Measurements from ENCODE around the gene NIT2.
A peak's percentile ranks its signal among the peaks of the same experiment; 100 is the strongest.

The NIT2 gene

GRCh38 chr3:100334488-100335351 lies at the start of gene NIT2:
Gene NIT2, plus strand, starts transcription at chr3:100334757. Its CDS starts 35 bp downstream, at chr3:100334792.
- peak; percentile 35 for DNase-seq (ENCODE audit: extremely low read depth, low read depth)
- peak within 1 kb of the TSS; percentile 66 for H3K4me3 ChIP-seq (replicated peaks; ENCODE audit: low read depth, low read length)
- TF ChIP-seq CTCF (IDR thresholded peaks at IDR 0.05; ENCODE audit: low read depth, low read length, missing control alignments) = no peak

DNA sequence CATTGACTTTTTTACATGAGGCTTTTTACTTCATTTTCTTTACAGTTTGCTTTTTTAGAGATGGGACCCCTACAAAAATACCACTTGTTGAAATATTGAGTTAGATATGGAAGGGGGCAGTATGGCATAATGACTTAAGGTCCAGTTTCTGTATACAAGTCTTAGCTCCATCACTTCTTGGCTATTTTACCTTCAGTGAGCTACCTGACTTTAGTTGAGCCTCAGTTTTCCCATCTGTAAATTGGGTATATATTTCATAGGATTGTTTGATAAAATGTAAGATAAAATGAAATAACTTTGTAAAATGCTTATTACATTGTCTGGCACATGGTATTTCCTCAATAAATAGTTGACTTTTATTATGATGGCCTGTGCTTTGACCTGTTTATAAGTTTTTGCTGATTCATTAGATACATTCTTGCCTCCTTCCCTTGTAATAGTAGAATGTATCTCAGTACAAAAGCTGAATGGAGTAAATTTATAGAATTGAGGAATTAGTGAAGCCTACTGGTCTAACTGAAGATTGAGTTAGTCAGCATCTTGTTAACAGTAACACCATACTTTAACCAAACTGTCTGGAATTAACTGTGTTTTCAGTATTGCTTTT lies 46.2 kb upstream of the NIT2 start:
- TF ChIP-seq CTCF (IDR thresholded peaks at IDR 0.05; ENCODE audit: low read depth, low read length, missing control alignments) = no peak
- H3K4me3 ChIP-seq (replicated peaks; ENCODE audit: low read depth, low read length) = no peak overlapping the region
- no peak for DNase-seq (ENCODE audit: extremely low read depth, low read depth)

GRCh38 chr3:100289339-100289738 lies 45.2 kb upstream of the NIT2 start:
- no peak for DNase-seq (ENCODE audit: extremely low read depth, low read depth)
- no peak for TF ChIP-seq CTCF (IDR thresholded peaks at IDR 0.05; ENCODE audit: low read depth, low read length, missing control alignments)
- H3K4me3 ChIP-seq (replicated peaks; ENCODE audit: low read depth, low read length) = no peak overlapping the region

DNA sequence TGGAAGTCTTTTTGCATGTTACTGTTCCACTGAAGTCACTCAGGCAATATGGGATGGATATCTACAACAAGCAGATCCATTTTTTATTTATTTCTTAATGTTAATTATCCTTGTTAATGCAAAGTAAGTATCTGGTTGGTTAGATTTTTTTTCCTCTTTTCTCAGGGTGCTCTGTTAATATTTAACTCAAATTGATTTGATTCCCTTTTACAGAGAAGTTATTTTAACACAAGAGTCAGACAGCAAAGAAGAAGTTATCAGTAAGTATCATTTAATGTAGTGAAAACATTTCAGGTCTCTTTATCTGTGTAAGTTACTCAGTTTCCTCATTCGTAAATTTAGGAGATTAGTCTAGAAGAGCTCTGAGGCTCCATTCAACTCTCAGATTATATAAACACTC lies 39.5 kb upstream of the NIT2 start:
- no peak overlapping the region for H3K4me3 ChIP-seq (replicated peaks; ENCODE audit: low read depth, low read length)
- no peak for DNase-seq (ENCODE audit: extremely low read depth, low read depth)
- TF ChIP-seq CTCF (IDR thresholded peaks at IDR 0.05; ENCODE audit: low read depth, low read length, missing control alignments) = no peak

- H3K4me3 ChIP-seq (replicated peaks; ENCODE audit: low read depth, low read length) = no peak overlapping the region
- no peak for DNase-seq (ENCODE audit: extremely low read depth, low read depth)
- no peak for TF ChIP-seq CTCF (IDR thresholded peaks at IDR 0.05; ENCODE audit: low read depth, low read length, missing control alignments)
Observed at GRCh38 chr3:100297784-100298183, 36.8 kb upstream of the NIT2 start.

GRCh38 chr3:100299016-100299415 lies 35.5 kb upstream of the NIT2 start:
- no peak for TF ChIP-seq CTCF (IDR thresholded peaks at IDR 0.05; ENCODE audit: low read depth, low read length, missing control alignments)

More at GRCh38 chr3:100299016-100299415, 35.5 kb upstream of the NIT2 start:
- DNase-seq (ENCODE audit: extremely low read depth, low read depth) = no peak
- H3K4me3 ChIP-seq (replicated peaks; ENCODE audit: low read depth, low read length) = no peak overlapping the region

Data from HFF-Myc (cell line).